GM04504 (cell line): ENCODE results near the gene ZNF850.

Experiments
- DNase-seq: peaks from one replicate; pipeline ENCODE4 v3.0.0-alpha.2; 2012; ENCODE audit warnings: low read depth

The ZNF850 gene

GRCh38 chr19:36688058-36688457 lies 84.5 kb downstream of the ZNF850 start:
- no peak for DNase-seq

GRCh38 chr19:36687214-36688056 lies 85.2 kb downstream of the ZNF850 start, which contains the start of gene ZNF567:
ZNF567 (plus strand) TSS chr19:36687612; CDS start chr19:36694868, 7,256 bp downstream.
- peak; percentile 84 for DNase-seq

DNA sequence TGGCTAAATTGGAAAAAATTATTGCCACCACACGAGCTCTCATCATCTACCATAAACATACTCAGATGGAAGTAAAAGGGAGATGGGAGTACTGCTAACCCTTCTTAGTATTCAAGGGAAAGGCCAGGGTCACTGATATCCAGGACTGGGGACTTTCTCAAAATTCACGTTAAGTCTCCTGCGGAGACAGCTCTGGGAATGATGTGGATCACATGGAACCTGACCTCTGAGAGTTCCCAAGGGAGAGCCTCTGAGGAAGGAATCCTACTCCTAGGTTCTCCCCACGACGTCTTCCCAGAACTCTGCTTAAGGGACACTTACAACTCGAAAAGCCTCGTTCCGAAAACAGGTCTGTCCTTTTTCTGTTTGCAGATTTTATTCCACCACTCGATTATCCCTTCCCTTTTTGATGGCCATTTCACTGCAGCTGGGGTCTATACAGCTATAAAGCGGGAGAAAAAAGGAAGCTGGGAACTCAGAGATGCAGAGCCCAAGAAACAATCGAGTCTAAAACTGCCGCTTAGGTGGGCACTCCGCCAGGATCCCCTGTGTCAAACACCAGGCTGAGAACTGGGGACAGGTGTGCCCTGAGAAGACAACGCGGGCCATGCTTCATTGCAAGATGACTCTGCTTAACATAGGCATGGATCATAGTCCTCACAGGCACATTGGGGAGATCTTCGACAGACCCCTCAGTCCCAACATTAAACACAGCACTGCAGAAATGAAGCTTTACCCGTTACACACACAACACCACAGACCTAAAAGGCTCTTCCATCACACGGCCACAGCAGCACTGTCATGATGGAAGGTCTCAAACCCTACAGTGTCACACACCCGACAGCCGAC lies 86.0 kb downstream of the ZNF850 start:
- DNase-seq = no peak

DNA sequence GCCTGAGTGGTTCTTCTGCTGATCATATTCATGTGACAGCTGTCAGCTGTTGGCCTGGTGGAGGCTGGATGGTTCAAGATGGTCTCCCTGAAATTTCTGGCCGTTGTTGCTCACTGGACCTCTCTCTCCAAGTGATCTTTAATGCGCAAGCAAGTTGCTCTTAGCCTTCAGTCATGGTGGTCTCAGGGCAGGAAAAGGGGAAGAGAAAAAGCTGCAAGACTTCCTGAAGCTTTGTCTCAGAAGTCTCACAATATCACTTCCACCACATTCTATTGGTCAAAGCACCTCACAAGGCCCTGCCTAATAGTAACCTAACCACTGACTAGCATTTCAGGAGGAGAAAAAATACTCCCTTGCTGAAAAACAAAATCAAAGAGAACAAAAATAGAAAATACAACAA lies 86.8 kb downstream of the ZNF850 start:
- DNase-seq = no peak

DNA sequence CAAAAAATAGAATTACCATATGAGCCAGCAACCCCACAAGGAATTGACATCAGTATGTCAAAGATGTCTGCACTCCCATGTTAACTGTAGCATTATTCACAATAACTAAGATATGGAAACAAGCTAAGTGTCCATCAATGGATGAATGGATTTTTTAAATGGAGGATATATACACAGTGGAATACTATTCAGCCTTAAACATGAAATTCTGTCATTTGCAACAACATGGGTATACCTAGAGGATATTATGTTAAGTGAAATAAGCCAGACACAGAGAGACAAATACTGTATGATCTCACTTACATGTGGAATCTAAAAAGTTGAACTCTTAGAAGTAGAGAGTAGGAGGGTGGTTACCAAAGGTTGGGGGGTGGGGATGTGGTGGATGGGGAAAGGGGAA lies 93.2 kb downstream of the ZNF850 start:
- DNase-seq = no peak

DNA sequence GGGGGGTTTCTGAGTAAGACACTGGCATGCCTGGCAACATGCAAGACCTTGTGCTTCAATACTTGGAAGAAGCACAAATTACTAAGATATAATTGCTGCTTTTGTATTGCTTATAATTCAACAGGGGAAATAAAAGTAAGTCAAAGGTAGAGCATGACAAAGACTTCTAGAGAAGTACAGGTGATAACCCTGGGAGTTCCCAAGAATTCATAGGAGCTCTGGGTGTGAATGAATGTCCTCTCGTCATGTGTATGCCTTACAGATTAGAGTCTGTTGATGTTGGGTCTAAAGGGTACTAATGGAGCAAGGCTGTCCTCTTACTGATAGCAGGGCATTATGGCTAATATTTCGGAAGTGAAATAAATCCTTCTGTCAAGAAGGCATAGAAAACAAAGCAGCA lies 98.4 kb downstream of the ZNF850 start:
- no peak for DNase-seq

GRCh38 chr19:36672368-36672767 lies 100.2 kb downstream of the ZNF850 start:
- DNase-seq = no peak

DNA sequence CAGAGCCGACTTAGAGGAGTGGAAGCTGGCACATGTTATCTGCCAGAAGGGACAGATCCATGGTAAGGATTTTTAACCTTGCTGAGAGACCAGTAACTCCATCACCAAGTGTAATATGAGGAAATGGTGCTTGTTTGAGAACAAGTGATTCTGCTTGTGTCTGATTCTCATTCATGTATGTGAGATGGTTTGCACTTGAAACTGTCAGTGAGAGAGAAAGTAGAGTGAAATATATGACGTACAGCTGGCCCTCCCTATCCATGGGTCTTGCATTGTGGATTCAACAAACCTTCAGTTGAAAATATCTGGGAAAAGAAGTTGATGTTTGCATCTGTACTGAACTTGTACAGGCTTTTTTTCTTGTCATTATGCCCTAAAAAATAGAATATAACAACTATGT lies 104.0 kb downstream of the ZNF850 start:
- DNase-seq = no peak

GRCh38 chr19:36665832-36666231 lies 106.8 kb downstream of the ZNF850 start:
- no peak for DNase-seq
